Activated CD8-positive, alpha-beta T cell treated with anti-CD3 and anti-CD28 coated beads, Interleukin-2, amount 10 ng/mL, durations not matched to agents 7 days and 5 days (primary cell): Measurements from ENCODE around the gene CCDC117. TPM values are rescaled to one million over a fixed set of nuclear protein-coding genes. Genes with fewer than 3 reads are reported as not detected.
A peak's percentile ranks its signal among the peaks of the same experiment; 100 is the strongest.
"Not testable (repeated sequence)": the region's sequence is repeated elsewhere in the genome, so short reads cannot be mapped to it uniquely, and the experiment has no call there.

ENCODE experiments used
- ATAC-seq: fragments of 150-1000 bp; cut with Tn5 transposase; one replicate; pipeline ENCODE4 v1.10.0; 2021; ENCODE audit warnings: moderate library complexity
- CTCF ChIA-PET: fragments of 350-600 bp; sonication (Branson Sonifier 250); formaldehyde crosslinking; loops from one replicate; lab custom pipeline; 2021; ENCODE audit warnings: antibody characterized with exemption; lab: Charles Lee
- POLR2A ChIA-PET: fragments of 350-600 bp; sonication (Branson Sonifier 250); formaldehyde crosslinking; loops from one replicate; lab custom pipeline; 2021; ENCODE audit warnings: antibody characterized with exemption; lab: Charles Lee
- DNase-seq: peaks from one replicate; pipeline ENCODE4 v3.0.0-alpha.2; 2020
- H3K27ac Mint-ChIP-seq: one replicate; pipeline ENCODE4 v1.8.0; 2021; ENCODE audit warnings: mild to moderate bottlenecking, mixed read lengths
- H3K27me3 Mint-ChIP-seq: one replicate; pipeline ENCODE4 v1.8.0; 2021; ENCODE audit warnings: low read depth, mixed read lengths
- H3K36me3 Mint-ChIP-seq: one replicate; pipeline ENCODE4 v1.8.0; 2021; ENCODE audit warnings: low read depth, mixed read lengths
- H3K4me1 Mint-ChIP-seq: one replicate; pipeline ENCODE4 v1.8.0; 2021; ENCODE audit warnings: low read depth, mixed read lengths
- H3K4me3 Mint-ChIP-seq: one replicate; pipeline ENCODE4 v1.8.0; 2021; ENCODE audit warnings: mild to moderate bottlenecking, mixed read lengths
- H3K9me3 Mint-ChIP-seq: one replicate; pipeline ENCODE4 v1.8.0; 2022; ENCODE audit warnings: mixed read lengths; ENCODE audit not compliant: insufficient read depth
- total RNA-seq, 2 experiments: library from RNA; stranded (reverse); gene quantifications; one replicate each; pipeline ENCODE4 v1.2.3, GENCODE V29; 2021

The CCDC117 gene
- total RNA-seq, 2 experiments from 2014 or later: 36.7 to 40.0 TPM

DNA sequence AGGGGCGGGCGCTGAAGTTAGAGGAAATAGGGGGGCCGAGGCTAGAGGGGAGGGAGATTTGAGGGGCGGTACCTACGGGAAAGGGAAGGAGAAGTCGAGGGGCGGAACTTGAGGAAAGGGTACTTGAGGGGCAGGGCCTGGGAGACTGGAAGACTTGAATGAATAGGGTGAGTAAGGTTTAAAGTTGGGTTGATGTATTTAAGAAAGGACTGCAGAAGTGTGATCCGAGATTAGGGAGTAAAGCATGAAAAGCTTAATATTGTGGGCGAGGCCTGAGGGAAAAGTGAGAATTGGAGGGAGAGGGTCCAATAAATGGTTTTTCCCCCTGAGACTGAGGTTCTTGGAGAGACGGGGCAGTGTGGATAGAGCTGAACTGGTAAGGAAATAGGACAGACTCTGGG, 29.9 kb upstream of the CCDC117 start:
- H3K36me3 Mint-ChIP-seq: peaks cover 50% of the 10 kb centered on the region
- peak overlapping the region; percentile 87 for H3K4me3 Mint-ChIP-seq
- H3K27me3 Mint-ChIP-seq: no peaks in the 10 kb centered on the region
- ChIA-PET CTCF (interaction anchor here (0.8 to 1.7 kb wide), 2 partner anchors 57 to 61 kb away, joined by 3 to 6 read pairs; no protein-coding TSS in a partner anchor), POLR2A (interaction anchor here (0.5 to 3.8 kb wide), 3 partner anchors 31 to 76 kb away, joined by 4 to 24 read pairs (median 6); partner anchors contain the start of gene CCDC117)
- peak overlapping the region; percentile 82 for H3K27ac Mint-ChIP-seq
- no peak for ATAC-seq
- no peaks in the 10 kb centered on the region for H3K9me3 Mint-ChIP-seq
- peaks cover 42% of the 10 kb centered on the region for H3K4me1 Mint-ChIP-seq
- no peak for DNase-seq

DNA sequence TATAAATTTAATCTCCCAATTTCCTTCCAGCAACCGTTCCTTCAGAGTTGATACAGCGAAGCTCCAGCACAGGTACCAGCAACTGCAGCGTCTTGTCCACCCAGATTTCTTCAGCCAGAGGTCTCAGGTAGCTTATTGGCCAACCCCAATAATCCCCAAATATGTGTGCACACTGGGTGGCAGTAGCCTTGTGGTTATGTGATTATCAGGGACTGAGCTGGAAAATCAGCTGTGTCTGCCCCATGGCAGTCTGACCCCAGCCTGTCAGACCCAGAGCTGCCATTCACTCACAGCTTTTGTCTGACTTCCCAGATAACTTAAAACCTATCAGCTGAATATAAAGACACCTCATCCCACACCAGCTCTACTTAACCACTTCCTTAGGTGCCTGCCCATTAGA, 28.6 kb upstream of the CCDC117 start:
- Mint-ChIP-seq H3K4me3 (peak overlapping the region; percentile 87), H3K27me3 (no peaks in the 10 kb centered on the region), H3K36me3 (peaks cover 47% of the 10 kb centered on the region), H3K4me1 (peaks cover 47% of the 10 kb centered on the region), H3K27ac (no peak overlapping the region), H3K9me3 (no peaks in the 10 kb centered on the region)
- DNase-seq (no peak), ATAC-seq (no peak)
- ChIA-PET CTCF (interaction anchor here (0.9 to 1.5 kb wide), 3 partner anchors 29 to 410 kb away, joined by 3 to 8 read pairs (median 3); partner anchors contain the start of gene CCDC117), POLR2A (interaction anchor here (0.6 to 3.8 kb wide), 4 partner anchors 10 to 55 kb away, joined by 3 to 24 read pairs (median 6); partner anchors contain the start of gene CCDC117)

DNA sequence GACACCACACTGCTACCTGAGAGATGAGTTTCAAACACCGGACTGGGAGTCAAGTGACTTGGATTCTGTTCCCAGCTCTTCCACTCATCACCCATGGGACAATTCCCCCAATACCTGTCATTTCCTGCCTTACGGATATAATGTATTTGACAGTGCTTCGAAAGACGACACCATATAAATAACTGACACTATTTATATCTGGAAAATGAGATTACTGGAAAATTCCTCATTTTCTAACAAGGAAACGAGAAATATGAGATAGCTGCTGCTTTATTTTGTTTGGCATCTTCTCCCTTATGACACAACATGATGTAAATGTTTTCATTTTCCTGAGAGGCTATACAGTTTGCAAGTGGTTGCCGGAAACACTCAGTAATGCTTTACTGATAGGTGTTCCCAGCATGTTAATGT, 22.0 kb upstream of the CCDC117 start:
- Mint-ChIP-seq H3K9me3 (no peaks in the 10 kb centered on the region), H3K27ac (no peak overlapping the region), H3K36me3 (peaks cover 46% of the 10 kb centered on the region), H3K27me3 (no peaks in the 10 kb centered on the region), H3K4me1 (peaks cover 32% of the 10 kb centered on the region), H3K4me3 (no peak overlapping the region)
- CTCF ChIA-PET: interaction anchor here (1.2 to 1.3 kb wide), 2 partner anchors 12 to 22 kb away, joined by 3 to 5 read pairs; partner anchors contain the start of gene CCDC117
- ATAC-seq (no peak), DNase-seq (no peak)
- POLR2A ChIA-PET: interaction anchor here (0.8 to 0.9 kb wide), 2 partner anchors 9 to 23 kb away, joined by 3 read pairs; partner anchors contain the start of genes CHEK2 and HSCB

DNA sequence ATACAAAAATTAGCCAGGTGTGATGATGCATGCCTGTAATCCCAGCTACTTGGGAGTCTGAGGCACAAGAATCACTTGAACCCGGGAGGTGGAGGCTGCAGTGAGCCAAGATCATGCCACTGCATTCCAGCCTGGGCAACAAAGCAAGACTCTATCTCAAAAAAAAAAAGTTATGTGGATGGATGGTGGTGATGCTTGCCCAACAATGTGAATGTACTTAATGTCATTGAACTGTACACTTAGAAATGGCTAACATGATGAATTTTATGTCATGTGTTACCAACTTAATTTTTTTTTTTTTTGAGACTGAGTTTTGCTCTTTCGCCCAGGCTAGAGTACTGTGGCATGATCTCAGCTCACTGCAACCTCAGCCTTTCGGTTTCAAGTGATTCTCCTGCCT, 18.0 kb upstream of the CCDC117 start:
- DNase-seq, ATAC-seq, H3K4me3 Mint-ChIP-seq, POLR2A ChIA-PET, H3K9me3 Mint-ChIP-seq, H3K27me3 Mint-ChIP-seq: not testable (repeated sequence)
- CTCF ChIA-PET: interaction anchor here (1.5 kb wide), 1 partner anchor 75 kb away, joined by 4 read pairs; no protein-coding TSS in a partner anchor
- Mint-ChIP-seq H3K36me3 (peaks cover 32% of the 10 kb centered on the region), H3K4me1 (peaks cover 12% of the 10 kb centered on the region), H3K27ac (peak overlapping the region; percentile 20)

DNA sequence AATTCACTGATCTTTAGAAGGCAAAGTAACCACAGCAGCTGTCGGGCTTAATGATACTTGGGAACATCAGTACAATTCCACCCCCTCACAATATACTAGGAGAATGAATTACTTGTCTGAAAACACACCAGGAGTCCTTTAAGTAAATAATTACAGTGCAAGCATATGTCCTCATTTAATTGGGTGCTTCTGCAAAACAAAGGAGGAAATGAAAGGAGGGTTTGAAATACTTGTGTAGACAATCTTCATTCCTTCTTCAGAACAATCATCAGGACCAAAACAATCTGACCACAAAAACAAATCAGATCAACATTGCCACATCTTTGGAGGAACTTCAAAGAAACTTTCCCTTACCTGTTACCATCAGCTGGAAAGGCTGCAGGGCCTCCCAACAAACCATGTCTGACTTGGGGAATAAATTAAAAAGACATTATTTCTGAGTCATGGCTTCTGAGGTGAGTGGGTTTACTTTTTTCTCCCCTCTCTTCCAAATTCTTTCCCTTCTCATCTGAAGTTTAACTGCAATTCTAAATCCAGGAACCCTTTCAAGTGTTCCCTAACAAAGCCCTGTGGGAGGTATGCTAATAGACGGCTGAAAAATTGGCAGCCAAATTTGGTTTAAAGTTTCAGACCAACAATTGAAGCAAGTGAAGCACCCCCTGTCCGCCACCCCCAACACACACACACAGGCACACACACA, 12.5 kb upstream of the CCDC117 start:
- no peak for DNase-seq
- ChIA-PET CTCF (no interaction called here), POLR2A (no interaction called here)
- Mint-ChIP-seq H3K36me3 (peaks cover 11% of the 10 kb centered on the region), H3K4me3 (no peak overlapping the region), H3K9me3 (no peaks in the 10 kb centered on the region), H3K4me1 (peaks cover 12% of the 10 kb centered on the region), H3K27ac (no peak overlapping the region), H3K27me3 (no peaks in the 10 kb centered on the region)
- ATAC-seq: no peak

DNA sequence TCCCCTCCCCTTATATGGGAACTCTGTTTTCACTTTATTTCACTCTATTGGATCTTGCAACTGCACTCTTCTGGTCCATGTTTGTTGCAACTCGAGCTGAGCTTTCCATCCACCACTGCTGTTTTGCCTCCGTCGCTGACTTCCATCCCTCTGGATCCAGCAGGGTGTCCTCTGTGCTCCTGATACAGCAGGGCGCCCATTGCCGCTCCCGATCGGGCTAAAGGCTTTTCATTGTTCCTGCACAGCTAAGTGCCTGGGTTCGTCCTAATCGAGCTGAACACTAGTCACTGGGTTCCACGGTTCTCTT, 11.1 kb upstream of the CCDC117 start:
- Mint-ChIP-seq H3K4me1 (peaks cover 12% of the 10 kb centered on the region), H3K36me3 (peaks cover 7% of the 10 kb centered on the region), H3K27me3 (no peaks in the 10 kb centered on the region), H3K9me3 (no peaks in the 10 kb centered on the region), H3K4me3 (no peak overlapping the region), H3K27ac (no peak overlapping the region)
- ATAC-seq (no peak), DNase-seq (no peak)
- ChIA-PET POLR2A (interaction anchor here (0.6 to 0.8 kb wide), 3 partner anchors 12 to 154 kb away, joined by 3 to 4 read pairs (median 3); partner anchors contain the start of gene CCDC117), CTCF (interaction anchor here (1.0 to 1.4 kb wide), 2 partner anchors 9 to 11 kb away, joined by 3 to 4 read pairs; no protein-coding TSS in a partner anchor)

DNA sequence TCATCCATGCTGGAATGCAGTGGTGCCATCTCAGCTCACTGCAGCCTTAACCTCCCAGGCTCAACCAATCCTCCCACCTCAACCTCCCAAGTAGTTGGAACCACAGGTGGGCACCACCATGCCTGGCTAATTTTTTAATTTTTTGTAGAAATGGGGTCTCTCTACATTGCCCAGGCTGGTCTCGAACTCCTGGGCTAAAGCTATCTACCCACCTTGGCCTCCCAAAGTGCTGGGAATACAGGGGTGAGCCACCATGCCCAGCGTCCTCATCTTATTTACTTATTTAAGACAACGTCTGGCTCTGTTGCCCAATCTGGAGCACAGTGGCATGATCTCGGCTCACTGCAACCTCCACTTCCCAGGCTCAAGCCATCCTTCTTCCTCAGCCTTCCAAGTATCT, 10.5 kb upstream of the CCDC117 start:
- not testable (repeated sequence) for ATAC-seq, H3K36me3 Mint-ChIP-seq, DNase-seq, H3K27ac Mint-ChIP-seq, H3K27me3 Mint-ChIP-seq, H3K9me3 Mint-ChIP-seq, H3K4me3 Mint-ChIP-seq
- peaks cover 12% of the 10 kb centered on the region for H3K4me1 Mint-ChIP-seq
- ChIA-PET CTCF (interaction anchor here (1.0 to 1.4 kb wide), 2 partner anchors 10 to 12 kb away, joined by 3 to 4 read pairs; no protein-coding TSS in a partner anchor), POLR2A (interaction anchor here (0.6 kb wide), 1 partner anchor 155 kb away, joined by 4 read pairs; no protein-coding TSS in a partner anchor)

DNA sequence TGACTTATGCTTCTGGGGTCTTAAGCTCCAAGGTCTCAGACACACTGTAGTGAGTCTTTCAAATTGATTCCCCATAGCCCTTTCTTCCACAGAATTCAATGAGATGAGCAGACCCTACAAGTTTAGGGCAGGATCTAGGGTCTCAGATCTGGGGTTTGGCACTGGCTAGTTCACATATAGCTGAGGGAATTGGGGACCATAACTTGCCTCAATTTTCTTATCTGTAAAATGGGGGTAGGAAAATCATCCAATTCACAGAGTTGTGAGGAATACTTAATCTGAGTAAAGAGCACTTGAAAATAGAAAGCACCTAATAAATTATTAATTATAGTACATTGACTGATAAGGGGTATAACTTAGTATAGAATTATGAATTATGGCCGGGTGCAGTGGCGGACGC, 5.9 kb upstream of the CCDC117 start:
- H3K27me3 Mint-ChIP-seq: peaks cover 7% of the 10 kb centered on the region

DNA sequence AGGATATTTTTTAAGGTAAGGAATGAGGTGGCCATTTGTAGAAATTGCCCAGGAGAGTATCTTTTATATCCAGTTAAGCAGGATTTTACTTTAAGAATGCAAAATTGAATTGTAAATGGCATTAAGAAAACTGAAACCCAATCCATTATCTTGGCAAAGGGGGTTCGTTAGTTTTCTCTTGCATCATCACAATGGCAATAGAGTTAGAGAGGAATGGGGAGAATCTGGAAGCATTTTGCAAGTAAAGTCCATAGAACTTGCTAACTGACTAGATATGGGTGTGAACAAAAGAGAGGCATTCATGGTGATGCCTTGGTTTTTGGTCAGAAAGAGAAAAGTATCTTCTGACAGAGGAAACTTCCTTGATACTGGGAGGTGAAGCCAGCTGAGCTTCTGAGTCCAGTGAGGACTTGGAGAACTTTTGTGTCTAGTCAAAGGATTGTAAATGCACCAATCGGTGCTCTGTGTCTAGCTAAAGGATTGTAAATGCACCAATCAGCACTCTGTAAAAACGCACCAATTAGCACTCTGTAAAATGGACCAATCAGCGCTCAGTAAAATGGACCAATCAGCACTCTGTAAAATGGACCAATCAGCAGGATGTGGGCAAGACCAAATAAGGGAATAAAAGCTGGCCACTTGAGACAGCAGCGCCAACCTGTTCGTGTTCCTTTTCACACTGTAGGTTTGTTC, 3.6 kb upstream of the CCDC117 start:
- no peak overlapping the region for H3K4me3 Mint-ChIP-seq
- H3K36me3 Mint-ChIP-seq: peaks cover 6% of the 10 kb centered on the region
- no peak overlapping the region for H3K27ac Mint-ChIP-seq
- peaks cover 3% of the 10 kb centered on the region for H3K9me3 Mint-ChIP-seq
- CTCF ChIA-PET: no interaction called here
- peaks cover 8% of the 10 kb centered on the region for H3K4me1 Mint-ChIP-seq
- ATAC-seq (no peak), DNase-seq (no peak)
- POLR2A ChIA-PET: interaction anchor here (1.1 kb wide), 1 partner anchor 32 kb away, joined by 3 read pairs; the partner anchor contains the start of gene XBP1
- H3K27me3 Mint-ChIP-seq: peaks cover 7% of the 10 kb centered on the region

More for the DNA sequence above, 5.9 kb upstream of the CCDC117 start:
- no peaks in the 10 kb centered on the region for H3K36me3 Mint-ChIP-seq
- ChIA-PET CTCF (interaction anchor here (0.6 to 0.7 kb wide), 2 partner anchors 17 to 66 kb away, joined by 3 to 4 read pairs; no protein-coding TSS in a partner anchor), POLR2A (interaction anchor here (0.6 kb wide), 1 partner anchor 57 kb away, joined by 3 read pairs; no protein-coding TSS in a partner anchor)
- peaks cover under 1% of the 10 kb centered on the region for H3K4me1 Mint-ChIP-seq
- ATAC-seq (no peak), DNase-seq (no peak)
- no peak overlapping the region for H3K27ac Mint-ChIP-seq
- H3K9me3 Mint-ChIP-seq: peaks cover 3% of the 10 kb centered on the region
- no peak overlapping the region for H3K4me3 Mint-ChIP-seq

DNA sequence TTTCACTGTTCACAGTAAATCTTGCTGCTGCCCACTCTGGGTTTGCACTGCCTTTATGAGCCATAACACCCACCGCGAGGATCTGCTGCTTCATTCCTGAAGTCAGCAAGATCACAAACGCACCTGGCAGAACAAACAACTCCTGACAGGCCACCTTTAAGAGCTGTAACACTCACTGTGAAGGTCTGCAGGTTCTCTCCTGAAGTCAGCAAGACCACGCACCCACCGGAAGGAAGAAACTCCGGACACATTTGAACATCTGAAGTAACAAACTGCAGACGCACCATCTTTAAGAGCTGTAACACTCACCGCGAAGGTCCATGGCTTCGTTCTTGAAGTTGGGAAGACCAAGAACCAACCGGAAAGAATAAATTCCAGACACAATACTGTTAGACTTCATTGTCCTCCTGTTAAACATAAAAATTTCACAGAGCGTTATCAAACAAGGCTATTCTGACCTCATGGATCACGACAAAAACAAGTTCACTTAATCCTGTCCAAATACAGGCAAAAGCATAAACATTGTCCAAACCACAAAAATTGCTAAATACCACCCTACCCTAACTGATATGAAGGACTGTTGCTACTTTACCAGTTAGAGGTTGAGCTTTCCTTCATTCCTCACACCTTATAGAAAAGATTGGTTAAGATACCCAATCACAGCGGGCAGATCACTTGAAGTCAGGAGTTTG, 3.0 kb upstream of the CCDC117 start:
- DNase-seq (no peak), ATAC-seq (no peak)
- Mint-ChIP-seq H3K9me3 (peaks cover 3% of the 10 kb centered on the region), H3K4me1 (peaks cover 10% of the 10 kb centered on the region), H3K4me3 (no peak overlapping the region), H3K36me3 (peaks cover 9% of the 10 kb centered on the region), H3K27ac (no peak overlapping the region), H3K27me3 (peaks cover 7% of the 10 kb centered on the region)
- CTCF ChIA-PET: no interaction called here
- POLR2A ChIA-PET: interaction anchor here (1.1 kb wide), 1 partner anchor 31 kb away, joined by 3 read pairs; the partner anchor contains the start of gene XBP1
